Large intestine (tissue), 3 donors: Measurements from ENCODE around the gene NEXN. TPM values are rescaled to one million over a fixed set of nuclear protein-coding genes. Genes with fewer than 3 reads are reported as not detected.

Experiments used
- DNase-seq, 2 donors: peaks; one replicate each; pipeline versions ENCODE4 v3.0.0 to v3.0.0-alpha.2; 2013
- H3K27ac ChIP-seq: one replicate; pipeline ENCODE4 v1.5.1; 2013; ENCODE audit warnings: low read length
- H3K27me3 ChIP-seq: 2 replicates; pipeline ENCODE4 v1.6.1; 2013; ENCODE audit warnings: low read length; ENCODE audit not compliant: control insufficient read depth, insufficient read depth
- H3K36me3 ChIP-seq: 2 replicates; pipeline ENCODE4 v1.6.1; 2013; ENCODE audit warnings: low read length; ENCODE audit not compliant: control insufficient read depth, insufficient read depth
- H3K4me1 ChIP-seq: one replicate; pipeline ENCODE4 v1.6.1; 2013; ENCODE audit warnings: low read length; ENCODE audit not compliant: control insufficient read depth, insufficient read depth
- H3K4me3 ChIP-seq: one replicate; pipeline ENCODE4 v1.5.1; 2013; ENCODE audit warnings: low read length
- H3K9me3 ChIP-seq: one replicate; pipeline ENCODE4 v1.6.1; 2013; ENCODE audit warnings: mild to moderate bottlenecking, low read depth, low read length, moderate library complexity; ENCODE audit not compliant: control insufficient read depth
- WGBS: methylation state at CpG from one replicate; pipeline ENCODE4 v1.1.5; 2013; ENCODE audit warnings: low lambda C conversion rate; ENCODE audit not compliant: insufficient coverage; 5-methylcytosine and 5-hydroxymethylcytosine counted together
- polyA plus RNA-seq: library from polyadenylated mRNA; unstranded; fragments of 120-200 nt; gene quantifications from one replicate; pipeline ENCODE4 v1.2.1, GENCODE V29; 2013

NEXN gene
- polyA plus RNA-seq, 1 donor, result 26.0 TPM

- no CpG with 5 or more reads among the region's 1 CpG for WGBS
- H3K27me3 ChIP-seq, result no peaks in the 10 kb centered on the region
- H3K36me3 ChIP-seq, result peaks cover 3% of the 10 kb centered on the region
- H3K27ac ChIP-seq, result no peak overlapping the region
- DNase-seq, result no peak
- H3K9me3 ChIP-seq, result peaks cover 3% of the 10 kb centered on the region
- H3K4me1 ChIP-seq, result no peaks in the 10 kb centered on the region
- no peak overlapping the region for H3K4me3 ChIP-seq
Measured at GRCh38 chr1:77872645-77873044, 15.8 kb upstream of the NEXN start.

DNA sequence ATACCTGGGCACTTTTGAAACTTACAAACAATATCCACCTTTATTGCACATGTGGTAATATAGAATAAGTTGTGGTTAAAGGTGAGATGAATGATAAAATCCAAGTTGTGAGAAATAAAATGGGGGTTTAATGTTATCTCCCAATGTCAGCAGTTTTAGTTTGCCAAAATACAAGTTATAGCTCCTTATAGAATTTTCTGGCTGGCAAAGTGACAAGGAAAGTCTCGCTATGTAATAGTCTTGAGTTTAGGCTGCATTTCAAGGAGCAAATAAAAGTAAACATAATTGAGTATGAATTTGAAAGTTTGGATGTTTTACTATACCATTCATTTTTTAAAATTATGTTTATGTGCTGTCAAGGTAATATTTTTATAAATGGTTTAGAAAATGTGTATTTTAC lies 15.0 kb upstream of the NEXN start:
- WGBS, result 100% methylated on average over 1 of the region's 1 CpG
- no peaks in the 10 kb centered on the region for H3K36me3 ChIP-seq
- no peaks in the 10 kb centered on the region for H3K4me1 ChIP-seq
- no peak for DNase-seq
- H3K4me3 ChIP-seq, result no peak overlapping the region
- peaks cover 3% of the 10 kb centered on the region for H3K9me3 ChIP-seq
- no peak overlapping the region for H3K27ac ChIP-seq
- no peaks in the 10 kb centered on the region for H3K27me3 ChIP-seq

GRCh38 chr1:77874804-77875445 lies 13.5 kb upstream of the NEXN start:
- H3K27me3 ChIP-seq, result no peaks in the 10 kb centered on the region
- H3K36me3 ChIP-seq, result no peaks in the 10 kb centered on the region
- no CpG with 5 or more reads among the region's 4 CpGs for WGBS
- H3K27ac ChIP-seq, result no peak overlapping the region
- no peak for DNase-seq
- H3K4me3 ChIP-seq, result no peak overlapping the region
- no peaks in the 10 kb centered on the region for H3K4me1 ChIP-seq
- peaks cover 3% of the 10 kb centered on the region for H3K9me3 ChIP-seq

DNA sequence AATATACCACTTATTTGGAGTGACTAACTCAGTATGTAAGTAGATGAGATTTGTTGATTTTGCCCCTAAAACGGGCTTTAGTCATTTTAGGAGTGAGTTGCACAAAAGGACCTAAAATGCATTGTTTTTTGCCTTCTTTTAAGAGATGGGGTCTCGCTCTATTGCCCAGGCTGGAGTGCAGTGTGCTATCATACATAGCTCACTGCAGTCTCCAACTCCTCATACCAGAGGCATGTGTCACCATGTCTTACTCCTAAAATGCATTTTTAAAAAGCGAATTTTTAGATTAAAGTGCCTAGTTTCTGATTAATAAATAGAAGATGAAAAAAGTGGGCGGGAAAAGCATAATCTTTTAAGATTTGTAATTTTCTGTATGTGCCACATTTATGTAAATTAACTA lies 11.5 kb upstream of the NEXN start:
- no peak overlapping the region for H3K4me3 ChIP-seq
- no peak for DNase-seq
- no peaks in the 10 kb centered on the region for H3K4me1 ChIP-seq
- no peaks in the 10 kb centered on the region for H3K9me3 ChIP-seq
- H3K36me3 ChIP-seq, result no peaks in the 10 kb centered on the region
- WGBS, result 100% methylated on average over 2 of the region's 4 CpGs
- no peaks in the 10 kb centered on the region for H3K27me3 ChIP-seq
- H3K27ac ChIP-seq, result no peak overlapping the region

- no peaks in the 10 kb centered on the region for H3K36me3 ChIP-seq
- no peak overlapping the region for H3K27ac ChIP-seq
- no peak for DNase-seq
- no peaks in the 10 kb centered on the region for H3K27me3 ChIP-seq
- H3K4me1 ChIP-seq, result no peaks in the 10 kb centered on the region
- WGBS, result 100% methylated on average over 1 of the region's 1 CpG
- H3K4me3 ChIP-seq, result no peak overlapping the region
- no peaks in the 10 kb centered on the region for H3K9me3 ChIP-seq
Measured at GRCh38 chr1:77881061-77881460, 7.4 kb upstream of the NEXN start.

DNA sequence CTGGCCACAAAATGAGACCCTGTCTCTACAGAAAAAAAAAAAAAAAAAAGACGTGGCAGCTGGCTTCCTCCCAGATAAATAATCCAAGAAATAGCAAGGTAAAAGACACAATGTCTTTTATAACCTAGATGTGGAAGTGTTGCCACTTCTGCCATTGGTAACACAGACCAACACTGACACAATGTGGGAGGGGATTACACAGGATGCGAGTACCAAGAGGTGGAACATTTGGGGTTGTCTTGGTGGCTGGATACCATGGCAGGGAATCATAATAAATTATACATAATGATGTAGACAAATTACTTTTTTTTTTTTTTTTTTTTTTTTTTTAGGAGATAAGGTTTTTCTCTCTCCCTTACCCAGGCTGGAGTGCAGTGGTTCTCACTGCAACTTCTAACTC lies 6.0 kb upstream of the NEXN start:
- Histone ChIP-seq H3K9me3 (no peaks in the 10 kb centered on the region), H3K4me3 (no peak overlapping the region), H3K36me3 (no peaks in the 10 kb centered on the region), H3K27me3 (no peaks in the 10 kb centered on the region), H3K4me1 (no peaks in the 10 kb centered on the region), H3K27ac (no peak overlapping the region)
- no peak for DNase-seq
- no CpG with 5 or more reads among the region's 2 CpGs for WGBS

DNA sequence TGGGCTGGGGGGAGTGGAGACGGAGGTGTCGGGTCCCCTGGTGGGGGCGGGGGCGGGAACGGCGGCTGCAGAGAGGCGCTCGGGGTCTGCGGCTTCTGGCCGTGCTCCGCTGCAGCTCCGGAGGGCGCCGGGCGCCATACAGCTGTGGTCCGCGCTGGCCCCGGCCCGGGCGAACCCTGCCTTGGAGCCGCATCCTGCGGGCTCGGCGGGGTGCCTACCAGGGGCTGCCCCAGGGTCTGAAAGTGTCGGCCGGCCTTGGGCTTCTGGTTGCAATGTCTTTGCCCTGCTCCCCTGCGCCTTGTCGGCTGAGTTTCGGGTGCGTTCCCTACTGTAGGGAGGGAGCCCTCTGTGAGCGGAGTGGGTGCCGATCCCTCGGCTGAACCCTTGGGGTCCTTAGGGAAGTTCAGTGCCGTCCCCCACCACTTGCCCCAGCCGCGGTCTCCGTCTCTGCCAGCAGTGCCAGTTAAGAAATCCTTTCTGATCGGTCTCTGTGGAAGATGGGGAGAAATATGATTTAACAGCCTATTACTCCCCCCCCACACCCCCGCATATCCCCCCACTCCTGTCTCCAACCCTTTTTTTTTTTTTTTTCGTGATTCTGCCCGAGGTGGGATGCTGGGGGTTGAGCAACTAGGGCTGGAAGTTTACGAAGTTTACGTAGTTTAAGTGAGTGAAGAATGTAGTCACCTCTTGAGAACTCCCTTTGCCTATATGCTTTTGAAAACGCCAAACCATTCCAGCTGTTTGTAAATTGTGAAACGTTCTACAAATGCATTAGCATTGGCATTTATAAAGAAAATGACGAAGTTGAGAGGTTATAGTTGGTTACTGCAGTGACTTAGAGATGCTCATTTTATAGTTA lies 588 bp downstream of the NEXN start:
- H3K9me3 ChIP-seq, result no peaks in the 10 kb centered on the region
- H3K4me3 ChIP-seq, result peak overlapping the region; percentile 80
- H3K36me3 ChIP-seq, result no peaks in the 10 kb centered on the region
- peak overlapping the region; percentile 84 for H3K27ac ChIP-seq
- peak; percentile 19 to 64 for DNase-seq
- H3K4me1 ChIP-seq, result no peaks in the 10 kb centered on the region
- H3K27me3 ChIP-seq, result no peaks in the 10 kb centered on the region
- WGBS, result no CpG with 5 or more reads among the region's 46 CpGs

DNA sequence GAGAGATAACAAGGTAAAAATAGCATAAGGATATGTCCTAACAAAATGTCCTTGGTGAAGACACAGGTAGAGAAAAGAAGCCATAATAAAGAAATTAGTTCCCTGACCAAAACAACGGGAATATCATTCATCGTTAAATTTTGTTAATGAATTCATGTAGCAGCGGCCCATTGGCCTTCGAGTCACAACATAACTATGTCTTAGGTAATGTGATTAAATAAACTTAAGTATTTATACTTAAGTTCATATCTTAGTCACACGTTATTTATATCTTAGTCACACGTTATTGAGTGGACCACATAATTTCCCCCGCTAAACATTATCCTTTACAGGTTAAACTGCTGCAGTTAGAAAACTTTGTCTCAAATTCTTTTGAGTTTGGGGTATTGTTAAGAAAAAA lies 1.2 kb downstream of the NEXN start:
- no peak for DNase-seq
- Histone ChIP-seq H3K27me3 (no peaks in the 10 kb centered on the region), H3K27ac (peak overlapping the region; percentile 35), H3K4me1 (no peaks in the 10 kb centered on the region), H3K4me3 (peak overlapping the region; percentile 80), H3K9me3 (no peaks in the 10 kb centered on the region), H3K36me3 (no peaks in the 10 kb centered on the region)
- 54% methylated on average over 3 of the region's 7 CpGs for WGBS

- no peak overlapping the region for H3K4me3 ChIP-seq
- no peak overlapping the region for H3K27ac ChIP-seq
- H3K36me3 ChIP-seq, result no peaks in the 10 kb centered on the region
- H3K4me1 ChIP-seq, result no peaks in the 10 kb centered on the region
- H3K9me3 ChIP-seq, result no peaks in the 10 kb centered on the region
- DNase-seq, result no peak
- WGBS, result 100% methylated on average over 1 of the region's 1 CpG
- H3K27me3 ChIP-seq, result no peaks in the 10 kb centered on the region
Measured at GRCh38 chr1:77891200-77891599, 2.8 kb downstream of the NEXN start.

- no peaks in the 10 kb centered on the region for H3K27me3 ChIP-seq
- H3K4me3 ChIP-seq, result no peak overlapping the region
- H3K27ac ChIP-seq, result no peak overlapping the region
- no peaks in the 10 kb centered on the region for H3K36me3 ChIP-seq
- no peaks in the 10 kb centered on the region for H3K4me1 ChIP-seq
- no peak for DNase-seq
- no peaks in the 10 kb centered on the region for H3K9me3 ChIP-seq
- WGBS, result 100% methylated on average over 1 of the region's 4 CpGs
Measured at GRCh38 chr1:77899647-77900320, 11.4 kb downstream of the NEXN start.
